Measurements from ENCODE around the gene PPP1CA.
A peak's percentile ranks its signal among the peaks of the same experiment; 100 is the strongest.

The PPP1CA gene

GRCh38 chr11:67423891-67424613 is 22.4 kb upstream of the PPP1CA start:
- peaks cover 12% of the 10 kb centered on the region for H3K4me1 ChIP-seq
- H3K27ac ChIP-seq, result no peak overlapping the region
- H3K9ac ChIP-seq, result no peak overlapping the region
- no peak for TF ChIP-seq CTCF (IDR thresholded peaks at IDR 0.05)
- no peaks in the 10 kb centered on the region for H3K27me3 ChIP-seq (ENCODE audit: control insufficient read depth, insufficient read depth, low read length)
- H2AFZ ChIP-seq, result no peak overlapping the region
- H3K4me3 ChIP-seq (ENCODE audit: low read depth, low read length), result no peak overlapping the region
- no peak overlapping the region for H3K4me2 ChIP-seq (ENCODE audit: low read length)
- H3K36me3 ChIP-seq (ENCODE audit: control insufficient read depth, insufficient read depth, low read length), result no peaks in the 10 kb centered on the region
- H3K79me2 ChIP-seq, result peaks cover 2% of the 10 kb centered on the region
- H3K9me3 ChIP-seq (ENCODE audit: control insufficient read depth, low read length), result no peaks in the 10 kb centered on the region

DNA sequence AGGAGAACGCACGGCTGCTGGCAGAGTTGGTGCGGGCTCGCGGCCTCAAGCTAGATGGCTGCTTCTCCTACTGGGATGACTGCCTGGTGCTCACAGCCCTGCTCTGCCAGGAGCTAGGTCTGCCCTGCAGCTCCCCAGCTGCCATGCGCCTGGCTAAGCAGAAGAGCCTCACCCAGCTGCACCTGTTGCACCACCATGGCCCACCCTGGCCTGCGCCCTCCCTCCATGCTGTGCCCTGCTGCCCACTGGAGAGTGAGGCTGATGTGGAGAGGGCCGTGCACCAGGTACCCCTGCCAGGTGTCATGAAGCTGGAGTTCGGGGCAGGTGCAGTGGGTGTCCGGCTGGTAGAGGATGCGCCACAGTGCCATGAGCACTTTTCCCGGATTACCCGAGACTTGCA is 21.8 kb upstream of the PPP1CA start:
- H3K27ac ChIP-seq, result no peak overlapping the region
- H3K79me2 ChIP-seq, result no peaks in the 10 kb centered on the region
- no peak overlapping the region for H3K9ac ChIP-seq
- H3K4me1 ChIP-seq, result peaks cover 16% of the 10 kb centered on the region
- H3K36me3 ChIP-seq (ENCODE audit: control insufficient read depth, insufficient read depth, low read length), result no peaks in the 10 kb centered on the region
- no peak overlapping the region for H3K4me2 ChIP-seq (ENCODE audit: low read length)
- no peak for TF ChIP-seq CTCF (IDR thresholded peaks at IDR 0.05)
- no peak overlapping the region for H3K4me3 ChIP-seq (ENCODE audit: low read depth, low read length)
- H3K27me3 ChIP-seq (ENCODE audit: control insufficient read depth, insufficient read depth, low read length), result no peaks in the 10 kb centered on the region
- H3K9me3 ChIP-seq (ENCODE audit: control insufficient read depth, low read length), result no peaks in the 10 kb centered on the region
- H2AFZ ChIP-seq, result no peak overlapping the region

DNA sequence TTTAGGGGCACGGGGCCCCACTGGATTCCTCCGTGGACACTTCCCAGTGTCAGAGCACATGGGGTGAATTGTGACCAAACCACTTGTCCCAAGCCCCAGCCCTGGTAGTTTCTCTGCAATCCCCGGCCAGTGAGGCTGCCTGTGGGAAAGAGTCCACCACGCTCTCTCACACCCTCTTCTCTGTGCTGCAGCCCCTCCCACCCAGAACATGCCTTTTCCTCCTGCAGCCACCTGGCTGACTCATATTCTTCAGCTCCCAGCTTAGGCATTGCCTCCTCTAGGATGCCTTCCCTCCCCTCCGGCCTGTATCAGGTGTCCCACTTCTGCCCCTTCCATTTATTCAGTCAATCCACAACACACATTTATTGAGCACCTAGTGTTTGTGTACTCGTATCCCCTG is 21.2 kb upstream of the PPP1CA start:
- TF ChIP-seq CTCF (IDR thresholded peaks at IDR 0.05), result no peak
- peaks cover 16% of the 10 kb centered on the region for H3K4me1 ChIP-seq

GRCh38 chr11:67421430-67422031 is 19.9 kb upstream of the PPP1CA start:
- Histone ChIP-seq H3K4me3 (ENCODE audit: low read depth, low read length) (no peak overlapping the region), H2AFZ (peak overlapping the region; percentile 38), H3K4me1 (peaks cover 16% of the 10 kb centered on the region), H3K27me3 (ENCODE audit: control insufficient read depth, insufficient read depth, low read length) (no peaks in the 10 kb centered on the region), H3K9me3 (ENCODE audit: control insufficient read depth, low read length) (no peaks in the 10 kb centered on the region), H3K4me2 (ENCODE audit: low read length) (peak overlapping the region; percentile 68), H3K36me3 (ENCODE audit: control insufficient read depth, insufficient read depth, low read length) (no peaks in the 10 kb centered on the region), H3K79me2 (no peaks in the 10 kb centered on the region), H3K9ac (no peak overlapping the region), H3K27ac (no peak overlapping the region)
- no peak for TF ChIP-seq CTCF (IDR thresholded peaks at IDR 0.05)

More for the DNA sequence above, 21.2 kb upstream of the PPP1CA start:
- no peaks in the 10 kb centered on the region for H3K27me3 ChIP-seq (ENCODE audit: control insufficient read depth, insufficient read depth, low read length)
- H3K79me2 ChIP-seq, result no peaks in the 10 kb centered on the region
- no peak overlapping the region for H2AFZ ChIP-seq
- no peak overlapping the region for H3K27ac ChIP-seq
- H3K9me3 ChIP-seq (ENCODE audit: control insufficient read depth, low read length), result no peaks in the 10 kb centered on the region
- no peak overlapping the region for H3K9ac ChIP-seq
- H3K4me2 ChIP-seq (ENCODE audit: low read length), result no peak overlapping the region
- H3K36me3 ChIP-seq (ENCODE audit: control insufficient read depth, insufficient read depth, low read length), result no peaks in the 10 kb centered on the region
- no peak overlapping the region for H3K4me3 ChIP-seq (ENCODE audit: low read depth, low read length)

Measured in parathyroid adenoma (tissue), 2 donors.